Neural progenitor cell (in vitro differentiated cells): ENCODE measurements around the gene KIF26A. TPM values are rescaled to one million over a fixed set of nuclear protein-coding genes. Genes with fewer than 3 reads are reported as not detected.

ENCODE experiments used
- DNase-seq: peaks from one replicate; pipeline ENCODE4 v3.0.0-alpha.2; 2016; ENCODE audit warnings: low spot score
- H2AFZ ChIP-seq: fragments of 200-600 bp; sonication (generic); replicated peaks from 2 replicates; pipeline ENCODE4 v1.6.1; 2016; ENCODE audit warnings: antibody characterized with exemption
- H3F3A ChIP-seq: fragments of 200-600 bp; sonication (generic); 2 replicates; pipeline ENCODE4 v1.6.1; 2016; ENCODE audit warnings: antibody characterized with exemption, low read depth
- H3K27ac ChIP-seq: fragments of 200-600 bp; sonication (generic); 2 replicates; pipeline ENCODE4 v1.5.1; 2016; ENCODE audit warnings: mild to moderate bottlenecking
- H3K27me3 ChIP-seq: fragments of 200-600 bp; sonication (generic); 2 replicates; pipeline ENCODE4 v1.6.1; 2016; ENCODE audit warnings: mild to moderate bottlenecking, moderate library complexity
- H3K36me3 ChIP-seq: fragments of 200-600 bp; sonication (generic); 2 replicates; pipeline ENCODE4 v1.5.1; 2016
- H3K4me1 ChIP-seq: fragments of 200-600 bp; sonication (generic); 2 replicates; pipeline ENCODE4 v1.6.1; 2016; ENCODE audit warnings: mixed run types
- H3K4me2 ChIP-seq: fragments of 200-600 bp; sonication (generic); 2 replicates; pipeline ENCODE4 v1.6.1; 2016
- H3K4me3 ChIP-seq: fragments of 200-600 bp; sonication (generic); 2 replicates; pipeline ENCODE4 v1.5.1; 2016
- H3K79me2 ChIP-seq: fragments of 200-600 bp; sonication (generic); 2 replicates; pipeline ENCODE4 v1.6.1; 2016; ENCODE audit warnings: low read depth
- H3K9ac ChIP-seq: fragments of 200-600 bp; sonication (generic); 2 replicates; pipeline ENCODE4 v1.6.1; 2016
- H3K9me3 ChIP-seq: fragments of 200-600 bp; sonication (generic); 2 replicates; pipeline ENCODE4 v1.5.1; 2016; ENCODE audit warnings: low read depth
- H4K20me1 ChIP-seq: fragments of 200-600 bp; sonication (generic); 2 replicates; pipeline ENCODE4 v1.6.1; 2016; ENCODE audit warnings: low read depth
- H3K27ac Mint-ChIP-seq: 3 replicates; pipeline ENCODE4 v1.8.0; 2021; ENCODE audit warnings: mixed read lengths
- H3K27me3 Mint-ChIP-seq: 2 replicates; pipeline ENCODE4 v1.8.0; 2022; ENCODE audit warnings: low read depth, mild to moderate bottlenecking, inconsistent platforms, moderate library complexity, mixed read lengths; ENCODE audit not compliant: insufficient read depth
- H3K36me3 Mint-ChIP-seq: 3 replicates; pipeline ENCODE4 v1.8.0; 2021; ENCODE audit warnings: mixed read lengths
- H3K4me1 Mint-ChIP-seq: 3 replicates; pipeline ENCODE4 v1.8.0; 2021; ENCODE audit warnings: mixed read lengths
- H3K4me3 Mint-ChIP-seq: 3 replicates; pipeline ENCODE4 v1.8.0; 2021; ENCODE audit warnings: mild to moderate bottlenecking, moderate library complexity, mixed read lengths
- H3K9me3 Mint-ChIP-seq: 3 replicates; pipeline ENCODE4 v1.8.0; 2020; ENCODE audit warnings: mixed read lengths
- EZH2 ChIP-seq: fragments of 200-600 bp; sonication (generic); IDR thresholded peaks from 2 replicates; pipeline ENCODE4 v1.6.1; 2017; ENCODE audit warnings: antibody characterized with exemption, mild to moderate bottlenecking, moderate library complexity
- EZH2phosphoT487 ChIP-seq: fragments of 200-600 bp; sonication (generic); IDR thresholded peaks from 2 replicates; pipeline ENCODE4 v1.6.1; 2017; ENCODE audit warnings: antibody characterized with exemption
- total RNA-seq: library from RNA; depleted of rRNA; stranded (reverse); fragments of >200 nt; gene quantifications from 2 replicates; pipeline ENCODE4 v1.2.3, GENCODE V29; 2015; ENCODE audit warnings: low replicate concordance
- TF ChIP-seq, protein P1 (sequence below): fragments of 200-600 bp; sonication (generic); IDR thresholded peaks from 2 replicates; pipeline ENCODE4 v1.5.1; 2017; ENCODE audit warnings: antibody characterized with exemption, mild to moderate bottlenecking

The KIF26A gene
- total RNA-seq, 1 donor from 2014 or later: 6.1 TPM

DNA sequence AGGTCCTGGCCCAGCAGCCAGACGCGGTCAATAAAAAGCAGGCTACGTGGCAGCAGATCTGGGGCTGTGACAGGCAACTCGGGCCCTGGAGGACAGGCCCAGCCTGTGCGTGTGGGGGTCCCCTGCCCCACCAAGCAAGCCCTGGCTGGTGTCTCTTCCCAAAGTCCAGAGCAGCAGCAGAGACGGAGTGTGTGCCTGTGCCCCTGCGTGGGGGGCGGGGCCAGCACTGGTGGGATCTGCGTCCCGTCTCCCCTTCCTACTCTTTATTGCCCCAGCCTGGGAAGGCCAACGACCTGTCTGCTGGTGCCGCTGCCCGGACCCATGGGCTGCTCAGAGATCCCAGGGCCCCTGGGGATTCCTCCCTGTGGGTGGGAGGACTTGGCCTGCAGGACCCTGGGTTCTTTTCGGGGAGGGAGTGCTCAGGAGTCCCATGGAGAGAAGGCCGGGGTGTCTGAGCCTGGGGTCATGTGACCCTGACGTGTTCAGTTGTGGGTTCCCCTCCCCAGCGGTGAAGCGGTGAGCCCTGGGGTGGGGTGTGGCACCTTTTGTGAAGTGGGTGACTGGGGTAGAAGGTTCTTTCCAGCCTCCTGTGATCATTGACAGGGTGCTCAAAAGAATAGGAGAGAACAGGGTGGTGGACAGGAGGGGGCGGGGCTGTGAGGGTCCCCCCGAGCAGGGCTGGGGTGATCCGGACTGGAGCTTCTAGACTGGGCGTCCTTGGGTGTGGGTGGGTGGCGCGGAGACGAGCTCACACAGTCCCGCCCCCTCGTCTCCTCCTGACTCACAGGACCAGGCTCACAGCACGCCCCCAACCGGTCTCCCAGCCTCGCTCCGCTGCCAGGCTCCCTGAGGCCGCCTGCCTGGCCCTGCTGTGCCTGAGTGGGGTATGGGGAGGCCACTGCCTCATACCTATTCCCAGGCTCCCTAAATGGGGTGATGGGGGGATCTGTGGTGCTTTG lies 30.5 kb upstream of the KIF26A start:
- Mint-ChIP-seq H3K27ac (no peak overlapping the region), H3K4me1 (peaks cover 17% of the 10 kb centered on the region), H3K36me3 (no peaks in the 10 kb centered on the region), H3K4me3 (no peak overlapping the region), H3K9me3 (no peaks in the 10 kb centered on the region), H3K27me3 (peaks cover 6% of the 10 kb centered on the region)
- Histone ChIP-seq H3K4me3 (no peak overlapping the region), H3K4me1 (peaks cover 18% of the 10 kb centered on the region), H2AFZ (peak overlapping the region; percentile 17), H3K9me3 (no peaks in the 10 kb centered on the region), H4K20me1 (no peaks in the 10 kb centered on the region), H3K9ac (no peak overlapping the region), H3K27ac (no peak overlapping the region), H3K27me3 (no peaks in the 10 kb centered on the region), H3K4me2 (peak overlapping the region; percentile 2), H3K36me3 (no peaks in the 10 kb centered on the region), H3F3A (no peaks in the 10 kb centered on the region), H3K79me2 (no peaks in the 10 kb centered on the region)
- TF ChIP-seq EZH2 (no peak), EZH2phosphoT487 (no peak)
- TF ChIP-seq, protein P1, sequence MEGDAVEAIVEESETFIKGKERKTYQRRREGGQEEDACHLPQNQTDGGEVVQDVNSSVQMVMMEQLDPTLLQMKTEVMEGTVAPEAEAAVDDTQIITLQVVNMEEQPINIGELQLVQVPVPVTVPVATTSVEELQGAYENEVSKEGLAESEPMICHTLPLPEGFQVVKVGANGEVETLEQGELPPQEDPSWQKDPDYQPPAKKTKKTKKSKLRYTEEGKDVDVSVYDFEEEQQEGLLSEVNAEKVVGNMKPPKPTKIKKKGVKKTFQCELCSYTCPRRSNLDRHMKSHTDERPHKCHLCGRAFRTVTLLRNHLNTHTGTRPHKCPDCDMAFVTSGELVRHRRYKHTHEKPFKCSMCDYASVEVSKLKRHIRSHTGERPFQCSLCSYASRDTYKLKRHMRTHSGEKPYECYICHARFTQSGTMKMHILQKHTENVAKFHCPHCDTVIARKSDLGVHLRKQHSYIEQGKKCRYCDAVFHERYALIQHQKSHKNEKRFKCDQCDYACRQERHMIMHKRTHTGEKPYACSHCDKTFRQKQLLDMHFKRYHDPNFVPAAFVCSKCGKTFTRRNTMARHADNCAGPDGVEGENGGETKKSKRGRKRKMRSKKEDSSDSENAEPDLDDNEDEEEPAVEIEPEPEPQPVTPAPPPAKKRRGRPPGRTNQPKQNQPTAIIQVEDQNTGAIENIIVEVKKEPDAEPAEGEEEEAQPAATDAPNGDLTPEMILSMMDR: no peak
- no peak for DNase-seq

DNA sequence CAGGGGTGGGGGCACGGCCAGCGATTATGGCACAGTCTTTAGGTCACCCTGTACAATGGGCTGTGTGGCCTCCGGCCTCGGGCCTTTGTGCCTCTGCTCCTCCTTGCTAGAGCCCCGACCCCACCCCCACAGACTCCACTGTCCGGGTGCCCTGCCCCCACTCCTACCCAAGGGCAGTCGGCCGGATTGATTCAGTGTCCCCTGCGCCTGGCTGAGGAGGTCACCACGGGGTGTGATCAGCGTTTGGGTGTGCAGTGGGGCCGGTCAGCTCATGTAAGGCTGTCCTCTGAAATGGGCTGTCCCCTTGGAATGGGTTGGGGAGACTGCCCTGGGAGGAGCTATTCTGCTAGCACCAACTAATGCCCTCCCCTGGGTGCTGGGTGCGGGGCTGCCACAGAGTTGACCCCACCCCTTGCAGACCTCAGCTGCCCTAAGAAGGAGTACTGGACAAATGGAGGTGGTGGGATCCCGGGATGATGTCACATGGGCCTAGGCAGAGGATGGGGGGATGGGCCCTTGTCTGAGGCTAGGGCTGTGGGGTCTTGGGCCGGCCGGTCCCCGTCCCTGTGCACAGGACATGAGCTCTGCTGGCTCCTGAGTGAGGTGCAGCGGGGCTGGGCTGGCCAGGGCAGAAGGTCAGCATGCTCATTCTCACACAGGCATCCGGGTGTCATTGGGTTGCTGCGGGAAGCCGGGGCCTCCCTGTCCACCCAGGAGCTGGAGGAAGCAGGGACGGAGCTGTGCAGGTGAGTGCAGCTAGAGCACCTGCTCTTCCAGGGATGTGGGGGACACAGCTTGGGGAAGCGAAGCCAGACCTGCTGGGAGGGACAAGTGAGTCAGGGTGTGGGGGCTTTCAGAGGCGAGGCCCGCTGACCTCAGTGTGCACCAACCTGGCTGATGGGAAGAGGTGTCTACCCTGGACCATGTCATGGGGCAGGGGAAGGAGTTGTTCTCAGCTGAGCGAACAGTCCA lies 29.5 kb upstream of the KIF26A start:
- Mint-ChIP-seq H3K27ac (no peak overlapping the region), H3K9me3 (no peaks in the 10 kb centered on the region), H3K36me3 (no peaks in the 10 kb centered on the region), H3K4me1 (peaks cover 17% of the 10 kb centered on the region), H3K27me3 (peaks cover 7% of the 10 kb centered on the region), H3K4me3 (no peak overlapping the region)
- no peaks in the 10 kb centered on the region for H3K36me3 ChIP-seq
- H2AFZ ChIP-seq: no peak overlapping the region
- peaks cover 18% of the 10 kb centered on the region for H3K4me1 ChIP-seq
- peak overlapping the region; percentile 2 for H3K4me2 ChIP-seq
- H3K4me3 ChIP-seq: no peak overlapping the region
- H3K9me3 ChIP-seq: no peaks in the 10 kb centered on the region
- no peak overlapping the region for H3K27ac ChIP-seq
- no peaks in the 10 kb centered on the region for H3K27me3 ChIP-seq
- H3F3A ChIP-seq: no peaks in the 10 kb centered on the region
- DNase-seq: peak; percentile 56
- TF ChIP-seq EZH2: no peak
- no peak for TF ChIP-seq EZH2phosphoT487
- TF ChIP-seq, protein P1: no peak
- H4K20me1 ChIP-seq: no peaks in the 10 kb centered on the region
- H3K79me2 ChIP-seq: no peaks in the 10 kb centered on the region
- H3K9ac ChIP-seq: no peak overlapping the region

DNA sequence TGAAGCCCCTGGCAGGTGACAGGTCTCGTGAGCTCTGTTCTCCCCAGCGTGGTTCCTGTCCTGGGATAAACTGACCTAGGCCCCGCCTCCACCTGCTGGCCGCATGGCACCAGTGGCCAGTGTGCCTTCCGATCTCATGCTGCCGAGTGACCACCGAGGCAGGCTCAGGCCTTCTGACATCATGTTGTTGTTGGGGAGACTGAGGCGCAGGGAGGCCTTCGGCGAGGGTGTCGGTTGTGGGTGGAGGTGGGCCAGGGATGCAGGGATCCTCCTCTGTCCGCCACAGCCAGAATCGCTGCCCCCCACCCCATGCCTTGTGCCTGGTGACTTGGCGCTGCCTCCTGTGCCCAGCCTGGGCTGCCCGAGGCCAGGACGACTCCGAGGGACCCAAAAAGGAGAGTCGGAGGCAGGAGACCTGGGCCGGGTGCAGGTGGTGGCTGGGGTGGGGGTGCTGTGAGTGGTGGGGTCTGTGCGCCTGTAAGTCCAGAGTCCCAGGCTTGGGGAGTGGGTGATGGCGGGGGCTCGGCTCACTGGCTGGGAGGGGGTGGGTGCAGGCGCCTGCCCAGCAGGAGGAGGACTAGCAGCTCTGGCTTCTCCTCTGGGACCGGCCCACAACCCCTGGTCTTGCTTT lies 28.5 kb upstream of the KIF26A start:
- H3K9ac ChIP-seq: no peak overlapping the region
- Mint-ChIP-seq H3K27me3 (peaks cover 10% of the 10 kb centered on the region), H3K27ac (no peak overlapping the region), H3K9me3 (no peaks in the 10 kb centered on the region), H3K36me3 (no peaks in the 10 kb centered on the region), H3K4me1 (peaks cover 17% of the 10 kb centered on the region), H3K4me3 (no peak overlapping the region)
- no peak overlapping the region for H3K27ac ChIP-seq
- no peak overlapping the region for H2AFZ ChIP-seq
- H3K4me2 ChIP-seq: no peak overlapping the region
- H3K36me3 ChIP-seq: no peaks in the 10 kb centered on the region
- H4K20me1 ChIP-seq: no peaks in the 10 kb centered on the region
- no peaks in the 10 kb centered on the region for H3F3A ChIP-seq
- no peak overlapping the region for H3K4me3 ChIP-seq
- no peak for TF ChIP-seq EZH2phosphoT487
- TF ChIP-seq EZH2: no peak
- TF ChIP-seq, protein P1: no peak
- peaks cover 8% of the 10 kb centered on the region for H3K27me3 ChIP-seq
- DNase-seq: no peak
- H3K4me1 ChIP-seq: peaks cover 18% of the 10 kb centered on the region
- H3K9me3 ChIP-seq: no peaks in the 10 kb centered on the region
- no peaks in the 10 kb centered on the region for H3K79me2 ChIP-seq
